RKO (cell line): ENCODE results near the gene C18orf32.
"Not testable (repeated sequence)": the region's sequence is repeated elsewhere in the genome, so short reads cannot be mapped to it uniquely, and the experiment has no call there.

Experiments
- DNase-seq: peaks from one replicate; pipeline ENCODE4 v3.0.0-alpha.2; 2016; ENCODE audit warnings: low spot score

C18orf32 gene

GRCh38 chr18:49467599-49467998 lies 19.4 kb downstream of the C18orf32 start:
- no peak for DNase-seq

- DNase-seq = no peak
These were observed 19.9 kb downstream of the C18orf32 start for GRCh38 chr18:49467019-49467563.

- no peak for DNase-seq
These were observed 22.1 kb downstream of the C18orf32 start for GRCh38 chr18:49464718-49465598.

GRCh38 chr18:49461602-49461977 lies 25.4 kb downstream of the C18orf32 start:
- DNase-seq = no peak

- DNase-seq = no peak
These were observed 25.9 kb downstream of the C18orf32 start for GRCh38 chr18:49460976-49461601.

GRCh38 chr18:49459404-49460171 lies 27.4 kb downstream of the C18orf32 start:
- peak; percentile 35 for DNase-seq

GRCh38 chr18:49457616-49458015 lies 29.4 kb downstream of the C18orf32 start:
- DNase-seq = no peak

- no peak for DNase-seq
These were observed 30.2 kb downstream of the C18orf32 start for GRCh38 chr18:49456794-49457193.

GRCh38 chr18:49452534-49452933 lies 34.5 kb downstream of the C18orf32 start:
- DNase-seq = not testable (repeated sequence)

- peak; percentile 41 for DNase-seq
These were observed 39.0 kb downstream of the C18orf32 start for GRCh38 chr18:49447810-49448745.

- DNase-seq = no peak
These were observed 40.6 kb downstream of the C18orf32 start for GRCh38 chr18:49446481-49446880.

- DNase-seq = no peak
These were observed 42.5 kb downstream of the C18orf32 start for GRCh38 chr18:49444581-49444980.

GRCh38 chr18:49443837-49444236 lies 43.2 kb downstream of the C18orf32 start:
- no peak for DNase-seq

GRCh38 chr18:49441338-49441938 lies 45.6 kb downstream of the C18orf32 start:
- DNase-seq = no peak

- no peak for DNase-seq
These were observed 51.9 kb downstream of the C18orf32 start for GRCh38 chr18:49435170-49435569.

GRCh38 chr18:49432602-49433001 lies 54.4 kb downstream of the C18orf32 start:
- DNase-seq = no peak

GRCh38 chr18:49431165-49431962 lies 55.7 kb downstream of the C18orf32 start:
- DNase-seq = no peak
